SH-SY5Y (cell line): ENCODE measurements around the gene CST3.

ENCODE experiments used
- GATA2 ChIP-seq: IDR thresholded peaks from 2 replicates; pipeline ENCODE4 v1.6.1; 2011; ENCODE audit warnings: mild to moderate bottlenecking, low read depth, low read length
- GATA3 ChIP-seq: IDR thresholded peaks from 2 replicates; pipeline ENCODE4 v1.6.1; 2011; ENCODE audit warnings: low read depth, mild to moderate bottlenecking, low read length, moderate library complexity

GRCh38 chr20:23584434-23585199 is 53.1 kb downstream of the CST3 start:
- no peak for TF ChIP-seq GATA2
- no peak for TF ChIP-seq GATA3
